Activated T-helper 9 cell treated with anti-CD3 and anti-CD28 coated beads, Interleukin-2, amount 50 U/mL, for 16 hours (primary cell): ENCODE results near the gene TBC1D9B.

Source experiments
- DNase-seq: peaks from one replicate; pipeline ENCODE4 v3.0.0-alpha.2; 2020; ENCODE audit warnings: low read depth

The TBC1D9B gene

GRCh38 chr5:179906795-179907555 lies 722 bp downstream of the TBC1D9B start:
- no peak for DNase-seq

DNA sequence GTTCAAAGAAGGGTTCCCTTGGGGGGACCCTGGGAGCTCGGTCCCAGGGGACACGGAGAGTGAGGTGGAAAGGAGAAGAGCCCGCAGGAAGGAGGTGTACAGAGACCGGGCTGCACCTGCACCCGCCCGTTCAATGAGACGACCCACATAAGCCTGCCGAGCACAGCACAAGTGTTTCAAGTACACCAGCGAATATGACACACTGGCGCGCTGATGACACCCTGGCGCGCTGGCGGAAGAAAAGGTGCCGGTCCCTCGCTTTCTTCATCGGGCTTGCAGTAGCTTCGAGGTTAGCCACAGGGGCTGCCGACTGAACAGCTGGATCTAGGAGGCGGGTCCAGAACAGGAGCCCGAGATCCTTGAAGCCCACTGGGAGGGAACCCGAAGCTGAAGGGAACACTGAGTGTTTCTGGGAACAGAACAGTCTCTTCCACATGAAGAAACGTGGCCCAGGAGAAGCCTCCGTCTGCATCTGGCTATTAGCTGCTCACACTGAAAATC lies 1.4 kb downstream of the TBC1D9B start:
- no peak for DNase-seq

- DNase-seq = no peak
Measured at GRCh38 chr5:179905161-179905560, 2.5 kb downstream of the TBC1D9B start.

DNA sequence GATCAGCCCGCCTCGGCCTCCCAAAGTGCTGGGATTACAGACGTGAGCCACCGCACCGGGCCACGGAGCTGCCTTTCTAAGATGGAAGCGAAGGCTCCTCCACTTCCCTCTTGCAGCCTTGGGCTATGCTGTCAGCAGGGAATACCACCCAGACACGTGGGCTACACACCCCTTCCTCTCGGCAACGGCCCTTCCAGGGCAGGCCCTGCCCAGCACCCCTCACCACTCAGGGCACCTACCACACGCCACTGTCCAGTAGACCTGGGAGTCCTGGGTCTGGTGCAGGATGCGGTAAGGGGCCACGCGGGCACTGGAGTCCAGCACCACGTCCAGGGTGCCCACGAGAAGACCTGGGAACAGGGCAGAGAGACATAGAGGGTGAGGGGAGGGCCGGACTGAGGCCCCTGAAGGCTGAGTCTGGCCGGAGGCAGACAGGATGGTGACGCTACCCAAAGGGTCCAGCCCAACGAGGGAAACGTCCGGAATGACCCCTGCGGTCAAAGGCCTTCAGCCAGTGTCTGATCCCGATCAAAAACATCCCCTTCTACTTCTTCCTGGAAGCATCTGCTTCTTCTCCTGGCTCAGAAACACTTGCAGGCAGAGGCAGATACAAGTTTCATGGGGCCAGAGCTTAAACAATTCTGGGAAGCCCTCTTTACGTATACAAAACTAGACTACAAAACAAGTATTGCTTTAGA lies 3.1 kb downstream of the TBC1D9B start:
- no peak for DNase-seq

DNA sequence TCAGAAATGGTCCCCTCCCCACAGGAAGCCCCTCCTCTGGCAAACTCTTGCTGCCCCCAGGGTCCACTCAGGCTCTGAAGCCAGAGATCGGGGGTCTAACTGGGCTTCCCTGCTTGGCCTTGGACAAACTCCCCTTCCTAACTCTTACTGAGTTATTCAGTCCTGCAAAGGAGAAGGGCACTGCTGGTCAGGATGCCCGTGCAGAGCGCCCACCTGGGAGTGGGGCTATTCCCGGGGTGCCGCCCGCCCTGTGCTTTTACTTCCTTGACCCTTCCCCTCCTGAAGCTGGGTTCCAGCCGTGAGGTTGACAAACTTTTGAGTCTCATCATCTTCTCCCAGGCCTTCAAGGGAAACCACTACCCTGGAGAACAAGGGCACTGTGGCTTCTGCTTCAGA lies 4.9 kb downstream of the TBC1D9B start:
- no peak for DNase-seq

- DNase-seq = no peak
Measured at GRCh38 chr5:179901915-179902762, 5.6 kb downstream of the TBC1D9B start.

DNA sequence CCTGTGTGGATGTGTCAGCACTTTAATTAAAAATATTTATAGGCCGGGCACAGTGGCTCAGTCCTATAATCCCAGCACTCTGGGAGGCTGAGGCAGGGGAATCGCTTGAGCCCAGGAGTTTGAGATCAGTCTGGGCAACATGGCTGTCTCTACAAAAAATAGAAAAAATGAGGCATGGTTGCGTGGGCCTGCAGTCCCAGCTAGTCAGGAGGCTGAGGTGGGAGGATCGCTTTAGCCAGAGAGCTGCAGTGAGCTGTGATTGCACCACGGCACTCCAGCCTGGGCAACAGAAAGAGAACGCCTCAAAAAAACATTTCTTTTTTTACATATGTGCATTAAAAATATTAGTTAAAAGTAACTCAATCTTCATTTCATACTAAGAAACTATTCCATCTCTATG lies 6.2 kb downstream of the TBC1D9B start:
- DNase-seq = no peak

GRCh38 chr5:179900711-179901110 lies 7.0 kb downstream of the TBC1D9B start:
- DNase-seq = no peak

- no peak for DNase-seq
Measured at GRCh38 chr5:179900206-179900605, 7.5 kb downstream of the TBC1D9B start.

- no peak for DNase-seq
Measured at GRCh38 chr5:179895861-179896260, 11.8 kb downstream of the TBC1D9B start.

- DNase-seq = no peak
Measured at GRCh38 chr5:179893958-179894895, 13.5 kb downstream of the TBC1D9B start.

GRCh38 chr5:179893076-179893957 lies 14.4 kb downstream of the TBC1D9B start:
- DNase-seq = no peak

DNA sequence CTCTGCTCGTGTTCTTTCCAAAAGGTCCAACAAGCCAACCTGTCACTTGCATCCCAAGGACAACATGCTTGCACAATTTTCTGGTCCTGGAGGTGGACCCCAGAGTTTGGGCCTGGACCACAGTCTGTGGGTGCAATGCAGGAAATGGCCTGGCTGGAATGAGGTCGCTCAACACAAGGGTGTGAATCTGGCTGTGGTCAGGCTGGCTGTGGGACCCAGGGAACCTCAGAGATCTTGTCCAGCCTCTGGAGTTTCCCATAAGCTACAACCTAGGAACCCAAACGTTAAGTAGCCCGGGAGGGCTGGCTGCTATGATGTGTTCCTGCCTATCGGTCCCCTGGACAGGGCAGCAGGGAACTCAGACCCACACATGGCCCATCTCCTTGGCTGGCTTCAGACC lies 15.4 kb downstream of the TBC1D9B start:
- no peak for DNase-seq

DNA sequence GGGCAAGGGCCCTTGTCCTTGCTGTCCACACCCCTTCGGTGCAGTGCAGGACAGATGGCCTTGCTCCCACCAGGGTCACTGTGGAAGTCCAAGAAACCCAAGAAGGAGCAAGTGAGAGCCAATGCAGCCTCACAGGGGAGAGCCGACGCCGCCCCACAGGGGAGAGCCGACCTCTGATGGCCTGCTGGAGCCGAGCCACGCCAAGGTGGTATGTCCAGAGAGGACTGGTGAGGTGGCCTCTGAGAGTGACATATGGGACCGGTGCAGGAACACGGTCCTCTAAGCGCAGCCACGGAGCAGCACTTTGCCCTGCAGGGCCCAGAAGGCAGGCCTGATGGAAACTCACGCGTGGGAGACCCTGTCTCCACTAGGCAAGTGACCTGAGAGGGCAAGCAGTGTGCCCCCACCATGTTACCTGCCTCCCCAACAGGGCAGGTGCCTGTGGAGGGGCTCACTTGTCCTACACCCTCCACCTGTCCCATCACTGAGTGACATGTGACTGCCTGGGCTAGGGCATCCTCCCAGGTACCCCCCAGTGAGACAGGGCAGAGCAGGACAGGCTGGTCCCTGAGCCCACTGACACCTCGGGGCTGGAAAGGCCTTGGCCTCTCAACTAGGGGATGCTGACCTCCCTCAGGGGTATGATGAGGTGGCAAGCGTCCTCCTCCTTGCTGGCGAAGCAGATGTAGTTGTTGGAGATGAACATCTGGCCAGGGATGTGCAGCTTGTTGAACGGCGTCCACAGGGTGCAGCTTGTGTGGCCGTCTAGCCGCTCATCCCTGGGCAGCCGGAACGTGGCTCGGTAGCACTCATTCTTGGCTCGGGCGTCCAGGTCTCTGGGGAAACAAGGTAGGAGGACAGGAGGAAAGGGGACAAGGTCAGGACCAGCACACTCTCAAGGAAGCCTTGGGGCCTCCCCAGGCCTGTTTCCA lies 16.7 kb downstream of the TBC1D9B start:
- no peak for DNase-seq

DNA sequence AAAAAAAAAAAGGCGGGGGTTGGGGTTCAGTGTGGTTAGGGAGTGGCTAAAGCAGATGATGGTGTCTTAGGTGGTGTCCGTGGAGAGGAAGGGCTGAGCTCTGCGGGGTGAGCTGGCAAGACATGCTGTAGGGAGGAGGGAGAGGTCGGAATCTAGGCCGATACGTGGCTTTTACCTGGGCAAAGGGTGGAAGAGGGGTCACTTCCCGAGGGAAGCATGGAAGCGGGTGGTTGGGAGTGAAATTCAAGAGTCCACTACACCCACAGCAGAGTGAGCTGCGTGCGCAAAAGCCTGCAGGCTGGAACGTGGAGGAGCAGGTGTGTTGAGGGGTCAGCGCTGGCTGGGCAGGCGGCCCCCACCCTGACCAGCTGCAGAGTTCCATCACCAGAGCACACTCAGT lies 17.8 kb downstream of the TBC1D9B start:
- no peak for DNase-seq

DNA sequence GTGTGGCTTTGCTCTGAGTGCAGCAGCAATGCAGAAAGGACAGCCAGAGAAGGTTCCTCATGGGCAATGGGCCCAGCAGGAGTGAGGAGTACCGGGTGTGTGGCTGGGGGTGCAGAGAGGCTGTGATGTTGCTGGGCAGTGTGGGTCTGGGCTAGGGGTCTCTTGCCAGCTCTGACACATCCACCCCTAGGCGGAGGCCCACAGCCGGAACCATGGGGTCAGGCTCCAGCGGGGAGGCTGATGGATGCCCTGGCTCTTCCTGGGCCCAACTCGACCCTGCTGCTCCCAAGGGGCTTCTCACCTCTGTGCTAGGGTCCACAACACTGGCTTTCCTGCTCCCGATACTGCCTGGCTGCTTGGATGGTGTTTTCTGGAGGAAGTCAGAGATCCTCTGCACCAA lies 19.9 kb downstream of the TBC1D9B start:
- DNase-seq = no peak

DNA sequence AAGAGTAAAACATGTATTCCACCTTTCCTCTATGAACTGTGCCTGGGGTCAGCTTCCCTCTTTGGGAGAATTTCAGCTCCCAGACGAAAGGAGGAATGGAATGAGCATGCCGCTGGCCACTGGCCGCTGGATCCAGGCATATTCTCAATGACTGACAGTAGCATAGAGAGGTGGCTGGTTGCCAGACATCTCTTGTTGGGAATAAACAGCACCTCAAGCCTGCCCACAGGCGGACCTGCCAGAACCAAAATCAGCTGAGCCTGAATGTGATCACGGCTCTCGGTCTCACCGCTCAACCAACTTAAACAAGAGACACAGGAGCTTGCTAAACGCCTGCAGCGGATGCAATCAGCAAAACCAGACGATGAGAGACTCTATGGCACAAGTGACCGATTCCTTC lies 20.6 kb downstream of the TBC1D9B start:
- no peak for DNase-seq

- no peak for DNase-seq
Measured at GRCh38 chr5:179886190-179886911, 21.3 kb downstream of the TBC1D9B start.
